HFF-Myc (cell line): Measurements from ENCODE around the gene ANGPT4.

Experiments used
- DNase-seq: peaks from one replicate; pipeline ENCODE4 v3.0.0-alpha.2; 2011; ENCODE audit warnings: low read depth; ENCODE audit errors: extremely low read depth
- H3K4me3 ChIP-seq: replicated peaks from 2 replicates; pipeline ENCODE4 v1.5.1; 2011; ENCODE audit warnings: low read depth, mild to moderate bottlenecking, control low read depth, low read length
- CTCF ChIP-seq: IDR thresholded peaks from 2 replicates; pipeline ENCODE4 v1.5.1; 2012; ENCODE audit warnings: mild to moderate bottlenecking, low read depth, low read length, control low read depth; ENCODE audit errors: missing control alignments

ANGPT4 gene

GRCh38 chr20:944148-944547 is 28.0 kb upstream of the ANGPT4 start:
- TF ChIP-seq CTCF: no peak
- H3K4me3 ChIP-seq: no peak overlapping the region
- no peak for DNase-seq

GRCh38 chr20:942611-943010 is 26.5 kb upstream of the ANGPT4 start:
- TF ChIP-seq CTCF: no peak
- no peak for DNase-seq
- no peak overlapping the region for H3K4me3 ChIP-seq

GRCh38 chr20:940926-941325 is 24.8 kb upstream of the ANGPT4 start:
- TF ChIP-seq CTCF: no peak
- DNase-seq: no peak

GRCh38 chr20:939606-940005 is 23.5 kb upstream of the ANGPT4 start:
- no peak overlapping the region for H3K4me3 ChIP-seq
- TF ChIP-seq CTCF: no peak
- no peak for DNase-seq

More at GRCh38 chr20:940926-941325, 24.8 kb upstream of the ANGPT4 start:
- no peak overlapping the region for H3K4me3 ChIP-seq

GRCh38 chr20:934186-934840 is 18.2 kb upstream of the ANGPT4 start:
- no peak for TF ChIP-seq CTCF
- H3K4me3 ChIP-seq: no peak overlapping the region
- DNase-seq: no peak

- no peak for DNase-seq
- no peak overlapping the region for H3K4me3 ChIP-seq
- TF ChIP-seq CTCF: no peak
These were observed 16.9 kb upstream of the ANGPT4 start for GRCh38 chr20:933029-933428.

GRCh38 chr20:931401-931800 is 15.3 kb upstream of the ANGPT4 start:
- no peak for DNase-seq
- TF ChIP-seq CTCF: no peak
- H3K4me3 ChIP-seq: no peak overlapping the region
